BE2C (cell line): Measurements from ENCODE around the gene RARB.

Experiments
- DNase-seq: peaks from one replicate; pipeline ENCODE4 v3.0.0-alpha.2; 2020
- H3K27me3 ChIP-seq: fragments of 250-450 bp; sonication (Bioruptor Pico); 2 replicates; pipeline ENCODE4 v1.5.1; 2020; ENCODE audit warnings: mild to moderate bottlenecking
- H3K36me3 ChIP-seq: fragments of 250-450 bp; sonication (Bioruptor Pico); 2 replicates; pipeline ENCODE4 v1.5.1; 2020; ENCODE audit warnings: mild to moderate bottlenecking
- H3K4me1 ChIP-seq: fragments of 250-450 bp; sonication (Bioruptor Pico); 2 replicates; pipeline ENCODE4 v1.5.1; 2020
- H3K4me3 ChIP-seq: 2 replicates; pipeline ENCODE4 v1.5.1; 2011; ENCODE audit warnings: low read depth, low read length
- H3K9me3 ChIP-seq: fragments of 250-450 bp; sonication (Bioruptor Pico); 2 replicates; pipeline ENCODE4 v1.5.1; 2020
- CTCF ChIP-seq: IDR thresholded peaks from 2 replicates; pipeline ENCODE4 v1.5.1; 2012; ENCODE audit warnings: mild to moderate bottlenecking, low read depth, low read length

Gene RARB

DNA sequence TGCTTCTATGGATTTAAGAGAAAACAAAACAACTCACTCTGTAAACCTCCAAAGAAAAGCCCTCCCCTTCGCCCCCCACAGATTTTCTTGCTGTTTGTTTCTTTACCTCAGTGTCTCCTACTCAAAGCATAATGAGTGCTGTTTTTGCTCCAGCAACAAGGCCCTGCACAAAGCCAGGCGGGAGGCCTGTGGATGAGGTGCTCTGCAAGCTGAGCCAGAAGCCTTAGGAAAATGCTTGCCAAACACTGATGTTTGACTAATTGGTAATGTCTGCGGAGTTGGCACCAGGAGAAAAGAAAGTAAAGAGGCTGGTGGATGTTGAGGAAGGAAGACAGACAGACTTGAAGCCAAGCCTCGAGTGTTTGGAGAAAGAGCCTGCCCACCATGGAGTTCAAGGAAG lies 99.7 kb downstream of the RARB start:
- no peaks in the 10 kb centered on the region for H3K36me3 ChIP-seq
- H3K9me3 ChIP-seq, result no peaks in the 10 kb centered on the region
- H3K4me3 ChIP-seq, result no peak overlapping the region
- DNase-seq, result no peak
- no peak for TF ChIP-seq CTCF
- H3K27me3 ChIP-seq, result no peaks in the 10 kb centered on the region
- H3K4me1 ChIP-seq, result no peaks in the 10 kb centered on the region

DNA sequence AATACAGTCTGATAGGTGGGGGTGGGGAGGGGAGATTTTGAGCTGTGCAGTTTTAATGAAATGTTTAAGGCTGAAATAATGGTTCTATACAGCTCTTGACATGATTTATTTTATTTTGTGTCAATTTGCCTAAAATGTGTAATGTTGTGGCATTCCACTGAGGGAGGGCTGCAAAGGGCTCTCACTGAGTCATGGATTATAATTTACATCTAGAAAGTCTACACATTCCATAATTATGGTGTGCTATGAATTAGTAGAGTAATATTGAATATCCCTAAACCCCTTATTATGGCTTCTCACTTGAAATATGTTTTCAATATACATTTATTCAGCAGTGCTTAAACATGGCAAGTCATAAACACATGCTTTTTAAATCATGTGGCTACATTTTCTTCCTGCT lies 103.9 kb downstream of the RARB start:
- H3K4me1 ChIP-seq, result no peaks in the 10 kb centered on the region
- H3K36me3 ChIP-seq, result no peaks in the 10 kb centered on the region
- no peak for DNase-seq
- H3K9me3 ChIP-seq, result no peaks in the 10 kb centered on the region
- TF ChIP-seq CTCF, result no peak
- H3K27me3 ChIP-seq, result no peaks in the 10 kb centered on the region
- H3K4me3 ChIP-seq, result no peak overlapping the region

DNA sequence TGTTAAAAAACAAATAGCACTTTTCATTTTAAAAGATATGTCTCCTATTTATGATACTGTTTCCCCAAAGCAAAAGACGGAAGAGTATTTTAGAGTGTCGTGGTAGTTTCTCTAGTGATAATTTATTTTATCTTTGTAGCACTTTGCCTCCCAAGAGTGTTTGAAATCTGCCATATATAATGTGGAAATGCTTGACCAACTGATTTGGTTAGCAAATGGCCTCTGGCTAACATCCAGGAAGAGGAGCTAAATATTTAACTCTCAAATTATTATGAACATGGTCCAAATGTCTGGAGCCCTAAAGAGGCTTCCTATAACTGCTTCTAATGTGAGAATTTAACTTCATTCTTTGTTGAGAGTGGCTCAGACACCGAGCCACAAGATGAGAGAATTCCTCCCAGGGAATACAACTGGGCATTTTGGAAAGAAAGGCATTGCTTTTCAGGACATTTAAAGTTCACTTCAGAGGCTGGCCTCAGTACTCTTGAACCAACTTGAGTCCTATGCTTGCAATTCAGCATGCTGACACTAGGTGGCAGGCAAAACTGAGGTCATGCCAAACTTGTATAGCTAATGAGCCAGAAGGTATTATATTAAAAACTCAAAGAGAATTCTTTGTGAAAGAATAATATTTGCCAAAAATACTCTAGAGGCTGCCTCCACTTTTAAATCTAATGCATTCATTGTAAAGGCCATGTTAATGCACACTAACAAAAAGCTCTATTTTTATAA lies 104.5 kb downstream of the RARB start:
- DNase-seq, result peak; percentile 9
- Histone ChIP-seq H3K36me3 (no peaks in the 10 kb centered on the region), H3K4me1 (no peaks in the 10 kb centered on the region), H3K4me3 (no peak overlapping the region), H3K9me3 (no peaks in the 10 kb centered on the region), H3K27me3 (no peaks in the 10 kb centered on the region)
- TF ChIP-seq CTCF, result peak; percentile 65

- TF ChIP-seq CTCF, result no peak
- H3K9me3 ChIP-seq, result no peaks in the 10 kb centered on the region
These were observed 105.3 kb downstream of the RARB start for GRCh38 chr3:25533399-25533798.

DNA sequence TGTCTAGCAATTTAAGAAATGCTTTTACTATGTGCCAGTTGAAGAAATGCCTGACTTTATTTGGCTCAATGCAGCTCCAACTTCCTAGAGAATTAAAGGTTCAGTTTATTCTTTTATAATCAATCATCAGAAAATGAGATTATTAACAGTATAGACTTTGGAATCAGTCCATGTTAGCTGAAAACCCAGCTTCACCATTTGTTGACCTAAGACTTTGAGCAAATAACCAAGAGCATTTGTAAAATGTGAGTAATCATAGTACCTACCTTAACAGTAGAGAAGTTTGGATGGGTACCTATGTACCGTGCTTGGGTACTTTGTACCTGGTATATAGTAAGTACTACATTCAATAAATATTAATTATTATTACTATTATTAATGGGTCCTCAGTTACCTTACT lies 105.9 kb downstream of the RARB start:
- Histone ChIP-seq H3K9me3 (no peaks in the 10 kb centered on the region), H3K4me1 (no peaks in the 10 kb centered on the region), H3K4me3 (no peak overlapping the region), H3K36me3 (no peaks in the 10 kb centered on the region), H3K27me3 (no peaks in the 10 kb centered on the region)
- TF ChIP-seq CTCF, result no peak
- no peak for DNase-seq

More at GRCh38 chr3:25533399-25533798, 105.3 kb downstream of the RARB start:
- Histone ChIP-seq H3K4me1 (no peaks in the 10 kb centered on the region), H3K4me3 (no peak overlapping the region), H3K36me3 (no peaks in the 10 kb centered on the region), H3K27me3 (no peaks in the 10 kb centered on the region)
- no peak for DNase-seq

GRCh38 chr3:25536521-25537391 lies 108.7 kb downstream of the RARB start:
- no peak overlapping the region for H3K4me3 ChIP-seq
- H3K9me3 ChIP-seq, result no peaks in the 10 kb centered on the region
- no peak for DNase-seq
- H3K27me3 ChIP-seq, result no peaks in the 10 kb centered on the region
- TF ChIP-seq CTCF, result no peak
- no peaks in the 10 kb centered on the region for H3K4me1 ChIP-seq
- no peaks in the 10 kb centered on the region for H3K36me3 ChIP-seq
